ENCODE data around the gene RPTOR. TPM values are rescaled to one million over a fixed set of nuclear protein-coding genes. Genes with fewer than 3 reads are reported as not detected.
A peak's percentile ranks its signal among the peaks of the same experiment; 100 is the strongest.

RPTOR gene
- polyA plus RNA-seq, 1 donor, result 31.1 TPM

GRCh38 chr17:80939151-80940145, 394.8 kb downstream of the RPTOR start:
- no peak for DNase-seq

GRCh38 chr17:80940171-80941123, 395.8 kb downstream of the RPTOR start:
- no peak for DNase-seq

GRCh38 chr17:80941171-80941570, 396.5 kb downstream of the RPTOR start:
- DNase-seq, result no peak

- no peak for DNase-seq
Observed at GRCh38 chr17:80941743-80942422, 397.2 kb downstream of the RPTOR start.

- peak; percentile 89 for DNase-seq
Observed at GRCh38 chr17:80942423-80943345, 398.0 kb downstream of the RPTOR start.

- DNase-seq, result no peak
Observed at GRCh38 chr17:80943346-80944145, 398.9 kb downstream of the RPTOR start.

- DNase-seq, result no peak
Observed at GRCh38 chr17:80944326-80944725, 399.7 kb downstream of the RPTOR start.

GRCh38 chr17:80945736-80946135, 401.1 kb downstream of the RPTOR start:
- no peak for DNase-seq

GRCh38 chr17:80946449-80946848, 401.8 kb downstream of the RPTOR start:
- no peak for DNase-seq

- DNase-seq, result no peak
Observed at GRCh38 chr17:80947200-80947940, 402.7 kb downstream of the RPTOR start.

- DNase-seq, result no peak
Observed at GRCh38 chr17:80948019-80948975, 403.7 kb downstream of the RPTOR start.

GRCh38 chr17:80948976-80949450, 404.4 kb downstream of the RPTOR start:
- no peak for DNase-seq

GRCh38 chr17:80949451-80950421, 405.1 kb downstream of the RPTOR start:
- DNase-seq, result no peak

GRCh38 chr17:80950466-80951120, 406.0 kb downstream of the RPTOR start:
- no peak for DNase-seq

- DNase-seq, result no peak
Observed at GRCh38 chr17:80951121-80952090, 406.8 kb downstream of the RPTOR start.
